ENCODE data around the gene CMC1. TPM values are rescaled to one million over a fixed set of nuclear protein-coding genes. Genes with fewer than 3 reads are reported as not detected.
A peak's percentile ranks its signal among the peaks of the same experiment; 100 is the strongest.

Gene CMC1
- total RNA-seq, 1 donor, result 5.8 TPM

DNA sequence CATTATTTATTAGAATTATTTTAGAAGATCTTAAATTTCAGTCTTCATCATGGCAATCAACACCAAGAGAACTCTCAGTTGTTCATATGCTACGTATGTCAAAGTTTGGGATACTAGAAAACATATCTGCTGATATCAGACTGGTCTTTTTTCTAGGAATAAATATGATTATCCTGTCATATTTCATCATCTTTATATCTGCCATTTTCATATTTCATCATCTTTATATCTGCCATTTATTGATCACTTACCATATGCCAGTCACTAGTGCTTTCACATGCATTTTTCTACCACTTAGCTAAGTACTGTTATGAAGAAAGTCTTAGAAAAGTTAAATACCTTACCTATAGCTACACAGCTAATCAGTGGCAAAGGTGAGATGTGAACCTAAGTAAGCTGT is 104.3 kb downstream of the CMC1 start:
- no peak for TF ChIP-seq CTCF (IDR thresholded peaks at IDR 0.05; ENCODE audit: extremely low read depth, low read depth, low read length)
- Histone ChIP-seq H3K27me3 (ENCODE audit: insufficient read depth, low read length) (no peaks in the 10 kb centered on the region), H3K36me3 (ENCODE audit: insufficient read depth, low read length) (no peaks in the 10 kb centered on the region), H3K4me2 (ENCODE audit: insufficient read depth, low read length) (peak overlapping the region; percentile 99), H3K79me2 (ENCODE audit: insufficient read depth, low read length) (peaks cover 75% of the 10 kb centered on the region), H3K9me3 (ENCODE audit: low read depth, low read length) (no peaks in the 10 kb centered on the region), H3K27ac (ENCODE audit: low read depth, low read length) (no peak overlapping the region), H4K20me1 (ENCODE audit: insufficient read depth, low read length) (no peaks in the 10 kb centered on the region), H3K4me3 (ENCODE audit: insufficient read depth, low read length) (no peak overlapping the region), H3K4me1 (ENCODE audit: insufficient read depth, low read length) (peaks cover 41% of the 10 kb centered on the region), H2AFZ (ENCODE audit: low read length) (no peak overlapping the region)
- DNase-seq (ENCODE audit: insufficient read length, low spot score, missing footprints), result no peak

DNA sequence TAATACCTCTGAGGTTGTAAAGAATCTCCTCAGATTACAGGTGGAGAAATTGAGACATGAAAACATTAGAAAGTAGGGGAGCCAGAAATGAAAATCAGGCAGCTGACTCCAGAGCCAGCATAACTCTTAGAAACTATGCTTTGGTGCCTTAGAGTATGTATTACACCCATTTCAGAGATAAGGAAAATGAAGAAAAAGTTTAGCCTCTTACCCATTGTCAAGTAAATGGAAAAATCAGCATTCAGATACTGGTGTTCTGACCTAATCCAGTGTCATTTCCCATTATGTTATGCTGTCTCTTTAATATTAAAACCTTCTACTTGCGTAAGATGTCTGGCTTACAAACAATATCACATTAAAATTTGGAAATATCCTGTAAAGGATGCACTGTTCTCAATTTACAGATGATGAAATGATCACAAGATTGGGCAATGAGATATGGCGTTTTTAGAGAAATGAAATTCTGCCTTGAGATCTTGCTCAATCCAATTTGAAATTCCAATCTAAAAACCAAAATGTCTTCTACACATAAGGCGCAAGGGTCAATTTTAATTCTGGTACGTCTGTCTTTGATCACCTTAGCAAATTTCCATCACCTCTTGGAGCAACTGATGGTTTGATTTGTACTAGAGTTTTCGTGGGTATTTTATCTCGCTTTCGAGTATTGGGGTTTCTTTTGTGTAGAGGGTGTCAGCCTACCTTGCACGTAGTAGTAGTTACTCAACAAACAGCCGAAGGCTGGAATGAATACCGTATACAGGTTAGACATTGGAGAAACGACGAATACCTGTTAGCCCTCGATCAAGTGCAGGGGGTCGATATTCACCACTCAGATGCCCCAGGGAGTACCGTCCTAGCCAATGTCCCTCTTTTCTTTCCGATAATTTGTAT is 106.2 kb downstream of the CMC1 start:
- Histone ChIP-seq H3K4me2 (ENCODE audit: insufficient read depth, low read length) (peak overlapping the region; percentile 99), H4K20me1 (ENCODE audit: insufficient read depth, low read length) (no peaks in the 10 kb centered on the region), H2AFZ (ENCODE audit: low read length) (peak overlapping the region; percentile 71), H3K27ac (ENCODE audit: low read depth, low read length) (peak overlapping the region; percentile 98), H3K9me3 (ENCODE audit: low read depth, low read length) (no peaks in the 10 kb centered on the region), H3K4me3 (ENCODE audit: insufficient read depth, low read length) (peak overlapping the region; percentile 86), H3K4me1 (ENCODE audit: insufficient read depth, low read length) (peaks cover 31% of the 10 kb centered on the region), H3K79me2 (ENCODE audit: insufficient read depth, low read length) (peaks cover 78% of the 10 kb centered on the region), H3K27me3 (ENCODE audit: insufficient read depth, low read length) (no peaks in the 10 kb centered on the region), H3K36me3 (ENCODE audit: insufficient read depth, low read length) (no peaks in the 10 kb centered on the region)
- DNase-seq (ENCODE audit: insufficient read length, low spot score, missing footprints), result no peak
- TF ChIP-seq CTCF (IDR thresholded peaks at IDR 0.05; ENCODE audit: extremely low read depth, low read depth, low read length), result no peak

GRCh38 chr3:28348265-28348628 is 106.8 kb downstream of the CMC1 start:
- peaks cover 71% of the 10 kb centered on the region for H3K79me2 ChIP-seq (ENCODE audit: insufficient read depth, low read length)
- no peak for DNase-seq (ENCODE audit: insufficient read length, low spot score, missing footprints)
- peak overlapping the region; percentile 99 for H3K4me2 ChIP-seq (ENCODE audit: insufficient read depth, low read length)
- H3K36me3 ChIP-seq (ENCODE audit: insufficient read depth, low read length), result no peaks in the 10 kb centered on the region
- H3K4me1 ChIP-seq (ENCODE audit: insufficient read depth, low read length), result peaks cover 25% of the 10 kb centered on the region
- peak overlapping the region; percentile 71 for H2AFZ ChIP-seq (ENCODE audit: low read length)
- H4K20me1 ChIP-seq (ENCODE audit: insufficient read depth, low read length), result no peaks in the 10 kb centered on the region
- no peaks in the 10 kb centered on the region for H3K9me3 ChIP-seq (ENCODE audit: low read depth, low read length)
- H3K27ac ChIP-seq (ENCODE audit: low read depth, low read length), result peak overlapping the region; percentile 98
- H3K4me3 ChIP-seq (ENCODE audit: insufficient read depth, low read length), result peak overlapping the region; percentile 86
- no peaks in the 10 kb centered on the region for H3K27me3 ChIP-seq (ENCODE audit: insufficient read depth, low read length)
- TF ChIP-seq CTCF (IDR thresholded peaks at IDR 0.05; ENCODE audit: extremely low read depth, low read depth, low read length), result no peak

DNA sequence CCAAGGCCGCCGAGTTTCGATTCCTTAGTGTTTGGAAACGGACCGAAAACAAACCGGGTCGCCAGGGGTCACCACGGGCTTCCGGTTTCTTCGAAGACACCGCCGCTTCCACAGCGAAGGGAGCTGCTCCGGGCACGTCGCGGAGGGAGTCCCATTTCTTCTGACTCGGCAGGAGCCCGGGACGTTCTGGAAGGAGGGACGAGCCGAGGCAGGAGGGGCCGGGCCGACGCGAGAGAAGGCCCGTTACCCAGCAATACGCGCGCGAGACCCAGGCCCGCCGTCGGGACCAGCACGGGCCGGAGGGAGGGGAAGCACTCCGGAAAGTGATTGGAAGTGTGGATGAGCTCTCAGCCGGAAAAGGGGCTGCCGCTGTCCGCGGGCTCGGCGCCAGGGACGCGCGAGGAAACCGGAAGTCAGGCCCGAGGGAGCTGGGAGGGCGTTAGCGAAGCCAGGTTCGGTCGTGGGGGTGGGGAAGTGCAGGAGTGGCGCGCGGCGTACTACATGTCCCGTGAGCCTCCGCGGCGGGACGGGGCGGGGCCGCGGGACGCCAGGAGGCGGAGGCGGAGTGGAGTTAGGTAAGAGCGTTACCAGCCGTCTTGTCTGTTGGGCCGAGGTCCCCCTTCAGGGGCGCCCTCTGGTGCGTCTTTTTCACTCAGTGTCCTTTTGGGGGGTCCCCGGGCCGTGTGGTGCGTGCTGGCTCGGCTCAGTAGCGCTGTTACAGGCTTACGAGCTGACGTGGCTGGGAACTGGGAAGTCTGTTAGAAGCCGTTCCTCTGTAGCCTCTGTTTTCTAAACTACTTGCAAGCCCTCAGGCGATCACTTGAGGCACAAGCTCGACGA is 107.4 kb downstream of the CMC1 start, which contains the start of the genes AZI2 and ZCWPW2:
Gene AZI2, minus strand, starts transcription at position 196 of the 840 bp plus-strand sequence. CDS start 8,207 bp downstream, outside the sequence.
Gene ZCWPW2, plus strand, starts transcription at position 93 of the 840 bp plus-strand sequence. CDS start 64,348 bp downstream, outside the sequence.
- Histone ChIP-seq H4K20me1 (ENCODE audit: insufficient read depth, low read length) (no peaks in the 10 kb centered on the region), H3K4me3 (ENCODE audit: insufficient read depth, low read length) (peak within 1 kb of the TSS; percentile 86), H3K27me3 (ENCODE audit: insufficient read depth, low read length) (no peaks in the 10 kb centered on the region), H3K9me3 (ENCODE audit: low read depth, low read length) (no peaks in the 10 kb centered on the region), H3K79me2 (ENCODE audit: insufficient read depth, low read length) (peaks cover 66% of the 10 kb centered on the region), H3K27ac (ENCODE audit: low read depth, low read length) (peak within 1 kb of the TSS; percentile 98), H3K36me3 (ENCODE audit: insufficient read depth, low read length) (no peaks in the 10 kb centered on the region), H2AFZ (ENCODE audit: low read length) (peak within 1 kb of the TSS; percentile 95), H3K4me1 (ENCODE audit: insufficient read depth, low read length) (peaks cover 24% of the 10 kb centered on the region), H3K4me2 (ENCODE audit: insufficient read depth, low read length) (peak within 1 kb of the TSS; percentile 99)
- peak; percentile 95 for DNase-seq (ENCODE audit: insufficient read length, low spot score, missing footprints)
- no peak for TF ChIP-seq CTCF (IDR thresholded peaks at IDR 0.05; ENCODE audit: extremely low read depth, low read depth, low read length)
